Thyroid gland (tissue), 4 donors: ENCODE results near the gene TICRR.

ENCODE experiments used
- CTCF ChIP-seq, 6 experiments: fragments of 200-600 bp in 3 of 6; fragments of 450-650 bp in 3 of 6; sonication (generic) in 3 of 6; IDR thresholded peaks; one replicate each; pipeline ENCODE4 v1.5.1; 2016 to 2019; ENCODE audit warnings: antibody characterized with exemption in 6 of 6, mild to moderate bottlenecking in 2 of 6, inconsistent platforms in 1 of 6, moderate library complexity in 1 of 6
- POLR2A ChIP-seq, 2 donors: fragments of 450-650 bp; IDR thresholded peaks; one replicate each; pipeline ENCODE4 v1.6.1; 2017; ENCODE audit warnings: antibody characterized with exemption in 2 of 2, mild to moderate bottlenecking in 2 of 2, moderate library complexity in 1 of 2

- no peak for TF ChIP-seq CTCF (IDR thresholded peaks at IDR 0.05)
- TF ChIP-seq POLR2A (IDR thresholded peaks at IDR 0.05): no peak
These were observed 2.5 kb downstream of the TICRR start for GRCh38 chr15:89577776-89578115.
